IMR-90 (cell line): ENCODE data around the gene GAB1. TPM values are rescaled to one million over a fixed set of nuclear protein-coding genes. Genes with fewer than 3 reads are reported as not detected.

Experiments used
- ATAC-seq: fragments of 200-7000 bp; cut with Tn5 transposase; 2 replicates; pipeline ENCODE4 v1.9.1; 2020; ENCODE audit warnings: low read depth, mild to moderate bottlenecking, moderate library complexity
- BruUV-seq: library from RNA; stranded (reverse); fragments of 400-500 nt; replicated peaks from 2 replicates; lab custom pipeline; 2021; lab: Mats Ljungman, UMichigan
- CTCF ChIA-PET: fragments of 300-600 bp; formaldehyde crosslinking; extraction: SDS; loops from one replicate; lab custom pipeline; 2021; ENCODE audit warnings: antibody characterized with exemption; lab: Yijun Ruan, JAX
- POLR2A ChIA-PET: fragments of 300-600 bp; sonication (Branson Sonifier 250); formaldehyde crosslinking; loops from one replicate; lab custom pipeline; 2022; ENCODE audit warnings: antibody characterized with exemption; ENCODE audit not compliant: unreplicated experiment; lab: Charles Lee
- DNase-seq: peaks from one replicate; pipeline ENCODE4 v3.0.0; 2013
- H2AFZ ChIP-seq: replicated peaks from 2 replicates; pipeline ENCODE3; 2013; ENCODE audit warnings: low read length, mild to moderate bottlenecking; ENCODE audit not compliant: poor library complexity
- H2AK5ac ChIP-seq: 2 replicates; pipeline ENCODE4 v1.6.1; 2013; ENCODE audit warnings: low read depth, low read length, inconsistent platforms
- H2AK9ac ChIP-seq: replicated peaks from 2 replicates; pipeline ENCODE3; 2013; ENCODE audit warnings: mild to moderate bottlenecking, low read depth, low read length, moderate library complexity; ENCODE audit not compliant: poor library complexity
- H2BK120ac ChIP-seq: 2 replicates; pipeline ENCODE4 v1.6.1; 2013; ENCODE audit warnings: low read depth, low read length, inconsistent platforms
- H2BK15ac ChIP-seq: 3 replicates; pipeline ENCODE4 v1.6.1; 2013; ENCODE audit warnings: low read depth, low read length, inconsistent platforms
- H2BK20ac ChIP-seq: 2 replicates; pipeline ENCODE4 v1.6.1; 2013; ENCODE audit warnings: low read depth, mild to moderate bottlenecking, inconsistent platforms, low read length, moderate library complexity
- H2BK5ac ChIP-seq: 2 replicates; pipeline ENCODE4 v1.6.1; 2013; ENCODE audit warnings: mild to moderate bottlenecking, low read depth, low read length, inconsistent platforms; ENCODE audit not compliant: poor library complexity, severe bottlenecking
- H3K14ac ChIP-seq: replicated peaks from 2 replicates; pipeline ENCODE4 v1.6.1; 2013; ENCODE audit warnings: low read depth, low read length, inconsistent platforms
- H3K18ac ChIP-seq: 2 replicates; pipeline ENCODE4 v1.6.1; 2013; ENCODE audit warnings: low read depth, low read length, control low read depth
- H3K23ac ChIP-seq: 2 replicates; pipeline ENCODE4 v1.6.1; 2013; ENCODE audit warnings: low read depth, low read length, inconsistent platforms
- H3K27ac ChIP-seq: 2 replicates; pipeline ENCODE4 v1.5.1; 2013; ENCODE audit warnings: mild to moderate bottlenecking, control low read depth, low read length; ENCODE audit not compliant: insufficient read depth
- H3K27me3 ChIP-seq: 2 replicates; pipeline ENCODE4 v1.6.1; 2013; ENCODE audit warnings: low read length; ENCODE audit not compliant: control insufficient read depth, insufficient read depth
- H3K36me3 ChIP-seq: 2 replicates; pipeline ENCODE4 v1.6.1; 2013; ENCODE audit warnings: low read length, mixed read lengths; ENCODE audit not compliant: control insufficient read depth, insufficient read depth
- H3K4ac ChIP-seq: 2 replicates; pipeline ENCODE4 v1.6.1; 2013; ENCODE audit warnings: low read depth, low read length, inconsistent platforms
- H3K4me1 ChIP-seq: 2 replicates; pipeline ENCODE4 v1.6.1; 2013; ENCODE audit warnings: low read length, mixed read lengths; ENCODE audit not compliant: control insufficient read depth, insufficient read depth
- H3K4me2 ChIP-seq: 2 replicates; pipeline ENCODE4 v1.6.1; 2013; ENCODE audit warnings: low read depth, mild to moderate bottlenecking, control low read depth, low read length, moderate library complexity
- H3K4me3 ChIP-seq: 2 replicates; pipeline ENCODE4 v1.5.1; 2013; ENCODE audit warnings: low read depth, mild to moderate bottlenecking, control low read depth, low read length, moderate library complexity; ENCODE audit not compliant: insufficient read depth
- H3K56ac ChIP-seq: 2 replicates; pipeline ENCODE4 v1.6.1; 2013; ENCODE audit warnings: low read length, inconsistent platforms; ENCODE audit not compliant: insufficient read depth; ENCODE audit errors: extremely low read depth
- H3K79me1 ChIP-seq, 2 experiments: 2 replicates each; pipeline ENCODE4 v1.6.1; 2013; ENCODE audit warnings: low read length in 2 of 2, inconsistent platforms in 1 of 2, low read depth in 1 of 2
- H3K9ac ChIP-seq: 2 replicates; pipeline ENCODE4 v1.6.1; 2013; ENCODE audit warnings: low read depth, low read length, control low read depth
- H3K9me1 ChIP-seq: 2 replicates; pipeline ENCODE4 v1.6.1; 2013; ENCODE audit warnings: low read length, inconsistent platforms; ENCODE audit not compliant: insufficient read depth
- H3K9me3 ChIP-seq: 2 replicates; pipeline ENCODE4 v1.6.1; 2013; ENCODE audit warnings: low read length; ENCODE audit not compliant: control insufficient read depth, insufficient read depth
- H4K20me1 ChIP-seq: 2 replicates; pipeline ENCODE4 v1.6.1; 2013; ENCODE audit warnings: low read length, inconsistent platforms; ENCODE audit not compliant: insufficient read depth
- H4K5ac ChIP-seq: 2 replicates; pipeline ENCODE4 v1.6.1; 2013; ENCODE audit warnings: mild to moderate bottlenecking, low read depth, low read length, control low read depth
- H4K8ac ChIP-seq, 2 experiments: 2 replicates each; pipeline ENCODE4 v1.6.1; 2013; ENCODE audit warnings: low read depth in 2 of 2, low read length in 2 of 2, control low read depth in 1 of 2, inconsistent platforms in 1 of 2
- H4K91ac ChIP-seq: 2 replicates; pipeline ENCODE4 v1.6.1; 2013; ENCODE audit warnings: low read depth, low read length, inconsistent platforms; ENCODE audit not compliant: insufficient read depth
- CEBPB ChIP-seq: IDR thresholded peaks from 2 replicates; pipeline ENCODE4 v1.6.1; 2012; ENCODE audit warnings: low read depth, low read length, improper control_type of control experiment
- MAFK ChIP-seq: IDR thresholded peaks from 2 replicates; pipeline ENCODE4 v1.6.1; 2012; ENCODE audit warnings: low read depth, low read length, improper control_type of control experiment
- MAZ ChIP-seq: IDR thresholded peaks from 2 replicates; pipeline ENCODE4 v1.6.1; 2012; ENCODE audit warnings: low read depth, mild to moderate bottlenecking, low read length, improper control_type of control experiment, moderate library complexity, borderline replicate concordance
- MXI1 ChIP-seq: IDR thresholded peaks from 2 replicates; pipeline ENCODE4 v1.6.1; 2012; ENCODE audit warnings: low read depth, mild to moderate bottlenecking, low read length, moderate library complexity, borderline replicate concordance
- POLR2A ChIP-seq: IDR thresholded peaks from 2 replicates; pipeline ENCODE4 v1.6.1; 2012; ENCODE audit warnings: mild to moderate bottlenecking, low read depth, low read length
- RAD21 ChIP-seq: IDR thresholded peaks from 2 replicates; pipeline ENCODE4 v1.6.1; 2012; ENCODE audit warnings: low read length, improper control_type of control experiment
- WGBS, 2 experiments: methylation state at CpG; one replicate each; pipeline versions ENCODE4 v1.1.5 to v1.1.7; 2013; ENCODE audit warnings: missing lambda C conversion rate in 2 of 2; ENCODE audit not compliant: insufficient read length in 1 of 2; ENCODE audit errors: extremely low coverage in 2 of 2; 5-methylcytosine and 5-hydroxymethylcytosine counted together
- dilution Hi-C: fragments of 300-500 bp; cut with HindIII; formaldehyde crosslinking; loops from one replicate; pipeline ENCODE4 v1.14.3; 2018; ENCODE audit warnings: low sequenced_read_pairs; ENCODE audit not compliant: unreplicated experiment
- in situ Hi-C: fragments of 300-500 bp; cut with MboI; formaldehyde crosslinking; loops from 3 replicates; pipeline ENCODE4 v1.14.3; 2019; ENCODE audit warnings: low sequenced_read_pairs, inconsistent platforms, mixed read lengths
- intact Hi-C: fragments of 100-400 bp; cut with micrococcal nuclease; formaldehyde crosslinking; loops from 2 replicates; pipeline ENCODE4 v1.10.0; 2022
- polyA plus RNA-seq, 3 experiments: library from polyadenylated mRNA; depleted of rRNA; stranded (reverse); fragments of >200 nt; gene quantifications; 2 replicates each; pipeline ENCODE4 v1.2.3, GENCODE V29; 2012; ENCODE audit warnings: low replicate concordance in 1 of 3
- total RNA-seq: library from RNA; depleted of rRNA; stranded (reverse); fragments of >200 nt; gene quantifications from 2 replicates; pipeline ENCODE4 v1.2.3, GENCODE V29; 2012

The GAB1 gene
- total and polyA plus RNA-seq, 2 of the 4 experiments (the other 2 are of a cell fraction) = 2.8 to 12.0 TPM

GRCh38 chr4:143400082-143400481 lies 63.4 kb downstream of the GAB1 start:
- H2BK5ac ChIP-seq = no peak overlapping the region
- H3K4me2 ChIP-seq = no peak overlapping the region
- H4K20me1 ChIP-seq = peaks cover 3% of the 10 kb centered on the region; the same call in 1 of the 2 replicates
- no TSS peak for BruUV-seq
- TF ChIP-seq MAFK (no peak), MXI1 (no peak), MAZ (no peak), CEBPB (no peak), POLR2A (no peak), RAD21 (no peak)
- H2BK20ac ChIP-seq = no peak overlapping the region
- no peaks in the 10 kb centered on the region for H3K9me3 ChIP-seq
- intact Hi-C loops = no loop called here
- H2AFZ ChIP-seq = no peak overlapping the region
- H3K79me1 ChIP-seq = peaks cover 19 to 46% of the 10 kb centered on the region in 2 experiments
- POLR2A ChIA-PET = no interaction called here
- H3K9ac ChIP-seq = no peak overlapping the region
- DNase-seq (no peak), ATAC-seq (no peak)
- H3K36me3 ChIP-seq = no peaks in the 10 kb centered on the region
- H3K23ac ChIP-seq = no peak overlapping the region
- H4K8ac ChIP-seq = no peak overlapping the region
- CTCF ChIA-PET = no interaction called here
- H3K56ac ChIP-seq = no peak overlapping the region
- H3K9me1 ChIP-seq = peaks cover 11% of the 10 kb centered on the region
- no peak overlapping the region for H3K4ac ChIP-seq
- H3K14ac ChIP-seq = no peak overlapping the region
- no peak overlapping the region for H2AK9ac ChIP-seq
- no peak overlapping the region for H3K4me3 ChIP-seq
- H2BK120ac ChIP-seq = no peak overlapping the region
- H4K91ac ChIP-seq = no peak overlapping the region
- no peak overlapping the region for H4K5ac ChIP-seq
- 100% methylated on average over 1 of the region's 2 CpGs; no CpG with 5 or more reads in 1 of the 2 experiments for WGBS, 2 experiments
- H3K4me1 ChIP-seq = peaks cover 9% of the 10 kb centered on the region
- dilution Hi-C loops = no loop called here
- in situ Hi-C loops = no loop called here
- no peak overlapping the region for H3K27ac ChIP-seq
- no peak overlapping the region for H2BK15ac ChIP-seq
- H3K27me3 ChIP-seq = no peaks in the 10 kb centered on the region
- no peak overlapping the region for H2AK5ac ChIP-seq
- no peak overlapping the region for H3K18ac ChIP-seq
